Neuronal stem cell (in vitro differentiated cells): ENCODE data around the gene PHKB.

Experiments
- DNase-seq: peaks from one replicate; pipeline ENCODE4 v3.0.0-alpha.2; 2013; ENCODE audit warnings: low spot score
- H2AFZ ChIP-seq: one replicate; pipeline ENCODE4 v1.6.1; 2013; ENCODE audit warnings: mild to moderate bottlenecking, low read length, inconsistent platforms
- H2AK5ac ChIP-seq: 2 replicates; pipeline ENCODE4 v1.6.1; 2013; ENCODE audit warnings: low read depth, mild to moderate bottlenecking, inconsistent platforms, low read length, moderate library complexity, mixed read lengths
- H2BK120ac ChIP-seq: 2 replicates; pipeline ENCODE4 v1.6.1; 2013; ENCODE audit warnings: low read depth, mild to moderate bottlenecking, inconsistent platforms, low read length, moderate library complexity, mixed read lengths
- H2BK12ac ChIP-seq: one replicate; pipeline ENCODE4 v1.6.1; 2013; ENCODE audit warnings: low read length, inconsistent platforms
- H2BK15ac ChIP-seq: 2 replicates; pipeline ENCODE4 v1.6.1; 2013; ENCODE audit warnings: mild to moderate bottlenecking, low read length, inconsistent platforms, mixed read lengths
- H2BK5ac ChIP-seq: one replicate; pipeline ENCODE4 v1.6.1; 2013; ENCODE audit warnings: inconsistent platforms, mild to moderate bottlenecking, low read length, moderate library complexity
- H3K14ac ChIP-seq: one replicate; pipeline ENCODE4 v1.6.1; 2013; ENCODE audit warnings: low read length, inconsistent platforms
- H3K18ac ChIP-seq: 2 replicates; pipeline ENCODE4 v1.6.1; 2013; ENCODE audit warnings: low read length, inconsistent platforms
- H3K23ac ChIP-seq: 2 replicates; pipeline ENCODE4 v1.6.1; 2013; ENCODE audit warnings: low read depth, mild to moderate bottlenecking, mixed read lengths, low read length, inconsistent platforms; ENCODE audit not compliant: poor library complexity
- H3K27ac ChIP-seq: replicated peaks from 3 replicates; pipeline ENCODE4 v1.5.1; 2013; ENCODE audit warnings: low read length, inconsistent platforms
- H3K27me3 ChIP-seq, 3 experiments: 2 replicates each; pipeline ENCODE4 v1.6.1; 2013; ENCODE audit warnings: low read length in 3 of 3, mild to moderate bottlenecking in 2 of 3, inconsistent platforms in 1 of 3, low read depth in 1 of 3, mixed read lengths in 1 of 3, moderate library complexity in 1 of 3; ENCODE audit not compliant: control insufficient read depth in 3 of 3, insufficient read depth in 3 of 3
- H3K36me3 ChIP-seq, 2 donors: replicated peaks in 1 of 2; 2 replicates each; pipeline ENCODE4 v1.6.1; 2013; ENCODE audit warnings: low read length in 2 of 2; ENCODE audit not compliant: control insufficient read depth in 2 of 2, insufficient read depth in 2 of 2
- H3K4ac ChIP-seq: 2 replicates; pipeline ENCODE4 v1.6.1; 2013; ENCODE audit warnings: inconsistent platforms, mild to moderate bottlenecking, low read length, moderate library complexity
- H3K4me1 ChIP-seq, 2 donors: 1 replicate in 1 of 2; 2 replicates in 1 of 2; pipeline ENCODE4 v1.6.1; 2013; ENCODE audit warnings: low read length in 2 of 2, low read depth in 1 of 2; ENCODE audit not compliant: control insufficient read depth in 2 of 2, insufficient read depth in 1 of 2
- H3K4me2 ChIP-seq: one replicate; pipeline ENCODE4 v1.6.1; 2013; ENCODE audit warnings: mild to moderate bottlenecking, low read length, inconsistent platforms; ENCODE audit not compliant: insufficient read depth, poor library complexity, severe bottlenecking
- H3K4me3 ChIP-seq, 2 donors: 2 replicates each; pipeline ENCODE4 v1.5.1; 2013; ENCODE audit warnings: low read length in 2 of 2, mild to moderate bottlenecking in 2 of 2, inconsistent platforms in 1 of 2, moderate library complexity in 1 of 2
- H3K79me1 ChIP-seq: one replicate; pipeline ENCODE4 v1.6.1; 2013; ENCODE audit warnings: low read depth, mild to moderate bottlenecking, inconsistent platforms, low read length, moderate library complexity
- H3K9ac ChIP-seq: one replicate; pipeline ENCODE4 v1.6.1; 2013; ENCODE audit warnings: mild to moderate bottlenecking, low read depth, low read length, inconsistent platforms; ENCODE audit not compliant: poor library complexity
- H3K9me3 ChIP-seq, 2 donors: replicated peaks in 1 of 2; 2 replicates each; pipeline versions ENCODE3 to v1.6.1; 2013; ENCODE audit warnings: low read length in 2 of 2, mild to moderate bottlenecking in 2 of 2, inconsistent platforms in 1 of 2, low read depth in 1 of 2, mixed read lengths in 1 of 2, moderate library complexity in 1 of 2; ENCODE audit not compliant: control insufficient read depth in 2 of 2, insufficient read depth in 1 of 2
- H4K8ac ChIP-seq: one replicate; pipeline ENCODE4 v1.6.1; 2013; ENCODE audit warnings: low read depth, mild to moderate bottlenecking, inconsistent platforms, low read length, moderate library complexity
- H4K91ac ChIP-seq: one replicate; pipeline ENCODE4 v1.6.1; 2013; ENCODE audit warnings: low read length, low read depth, mild to moderate bottlenecking, inconsistent platforms; ENCODE audit not compliant: poor library complexity
- WGBS, 2 donors: extraction: QIAGEN DNeasy Blood & Tissue Kit; methylation state at CpG; one replicate each; pipeline ENCODE4 v1.1.7; 2013; ENCODE audit warnings: missing lambda C conversion rate in 2 of 2, mixed read lengths in 1 of 2; ENCODE audit not compliant: insufficient read length in 2 of 2, insufficient replicate concordance in 1 of 2; ENCODE audit errors: extremely low coverage in 2 of 2; 5-methylcytosine and 5-hydroxymethylcytosine counted together

The PHKB gene

GRCh38 chr16:47697826-47698225 lies 236.7 kb downstream of the PHKB start:
- H3K23ac ChIP-seq = no peak overlapping the region
- no peak overlapping the region for H2BK5ac ChIP-seq
- H2BK15ac ChIP-seq = no peak overlapping the region
- H3K9me3 ChIP-seq = peaks cover 2 to 3% of the 10 kb centered on the region in 2 donors
- peaks cover 8 to 63% of the 10 kb centered on the region in 2 donors for H3K36me3 ChIP-seq
- H3K4me2 ChIP-seq = no peak overlapping the region
- peaks cover 2% of the 10 kb centered on the region for H3K79me1 ChIP-seq
- H3K14ac ChIP-seq = no peak overlapping the region
- H2AK5ac ChIP-seq = no peak overlapping the region
- no peak overlapping the region for H4K8ac ChIP-seq
- H3K4ac ChIP-seq = no peak overlapping the region
- no peak overlapping the region for H3K27ac ChIP-seq
- H2BK12ac ChIP-seq = no peak overlapping the region
- H2AFZ ChIP-seq = no peak overlapping the region
- no peak overlapping the region for H2BK120ac ChIP-seq
- no peak overlapping the region for H3K9ac ChIP-seq
- no peak overlapping the region for H4K91ac ChIP-seq
- H3K4me1 ChIP-seq = peaks cover 0 to 2% of the 10 kb centered on the region in 2 donors
- no CpG with 5 or more reads among the region's 3 CpGs for WGBS, 2 donors
- no peak for DNase-seq
- H3K27me3 ChIP-seq = no peaks in the 10 kb centered on the region
- no peak overlapping the region for H3K4me3 ChIP-seq
- H3K18ac ChIP-seq = no peak overlapping the region

- no peak for DNase-seq
- Histone ChIP-seq H3K27me3 (no peaks in the 10 kb centered on the region), H2BK120ac (no peak overlapping the region), H3K14ac (no peak overlapping the region), H3K4ac (no peak overlapping the region), H3K9ac (no peak overlapping the region), H3K4me3 (no peak overlapping the region), H3K36me3 (peaks cover 8 to 50% of the 10 kb centered on the region in 2 donors), H4K91ac (no peak overlapping the region), H3K79me1 (peaks cover 2% of the 10 kb centered on the region), H3K4me1 (peaks cover 0 to 2% of the 10 kb centered on the region in 2 donors), H3K23ac (no peak overlapping the region), H4K8ac (no peak overlapping the region), H2BK5ac (no peak overlapping the region), H3K4me2 (no peak overlapping the region), H2AK5ac (no peak overlapping the region), H2AFZ (no peak overlapping the region), H3K9me3 (peaks cover 2 to 3% of the 10 kb centered on the region in 2 donors), H2BK12ac (no peak overlapping the region), H3K27ac (no peak overlapping the region), H2BK15ac (no peak overlapping the region), H3K18ac (no peak overlapping the region)
- no CpG with 5 or more reads among the region's 5 CpGs for WGBS, 2 donors
Observed at GRCh38 chr16:47699106-47699505, 238.0 kb downstream of the PHKB start.

- Histone ChIP-seq H2AK5ac (no peak overlapping the region), H3K9me3 (peaks cover 2 to 3% of the 10 kb centered on the region in 2 donors), H3K23ac (no peak overlapping the region), H4K91ac (no peak overlapping the region), H3K9ac (no peak overlapping the region), H3K79me1 (peaks cover 2% of the 10 kb centered on the region), H2BK12ac (no peak overlapping the region), H3K27ac (no peak overlapping the region), H3K4me2 (no peak overlapping the region), H3K4me1 (peaks cover 0 to 2% of the 10 kb centered on the region in 2 donors), H3K27me3 (no peaks in the 10 kb centered on the region), H4K8ac (no peak overlapping the region), H2BK120ac (no peak overlapping the region), H3K36me3 (peaks cover 6 to 33% of the 10 kb centered on the region in 2 donors), H2BK15ac (no peak overlapping the region), H3K4ac (no peak overlapping the region), H2BK5ac (no peak overlapping the region), H3K14ac (no peak overlapping the region), H3K4me3 (no peak overlapping the region), H2AFZ (no peak overlapping the region), H3K18ac (no peak overlapping the region)
- no peak for DNase-seq
- no CpG with 5 or more reads among the region's 6 CpGs for WGBS, 2 donors
Observed at GRCh38 chr16:47700857-47701587, 239.9 kb downstream of the PHKB start.

- Histone ChIP-seq H3K4me1 (peaks cover 0 to 2% of the 10 kb centered on the region in 2 donors), H4K91ac (no peak overlapping the region), H3K36me3 (no peaks in the 10 kb centered on the region), H3K9me3 (no peaks in the 10 kb centered on the region), H2AK5ac (peak overlapping the region; percentile 87), H3K23ac (no peak overlapping the region), H3K9ac (no peak overlapping the region), H3K79me1 (no peaks in the 10 kb centered on the region), H4K8ac (no peak overlapping the region), H2BK12ac (no peak overlapping the region), H2AFZ (no peak overlapping the region), H3K27me3 (no peaks in the 10 kb centered on the region), H3K4ac (no peak overlapping the region), H3K4me3 (peak overlapping the region in 1 of 2 donors; percentile 7), H3K4me2 (no peak overlapping the region), H2BK120ac (no peak overlapping the region), H3K14ac (no peak overlapping the region), H2BK15ac (no peak overlapping the region), H3K18ac (peak overlapping the region; percentile 60), H3K27ac (no peak overlapping the region), H2BK5ac (no peak overlapping the region)
- WGBS, 2 donors = no CpG with 5 or more reads among the region's 4 CpGs
- no peak for DNase-seq
Observed at GRCh38 chr16:47705266-47705665, 244.1 kb downstream of the PHKB start.
